ENCODE data around the gene GAS7.
"Not testable (repeated sequence)": the region's sequence is repeated elsewhere in the genome, so short reads cannot be mapped to it uniquely, and the experiment has no call there.

GAS7 gene

GRCh38 chr17:10031127-10031526 is 167.3 kb downstream of the GAS7 start:
- no peak for DNase-seq (ENCODE audit: low read depth in 2 of 2, low spot score in 1 of 2)

GRCh38 chr17:10029129-10029528 is 169.3 kb downstream of the GAS7 start:
- no peak for DNase-seq (ENCODE audit: low read depth in 2 of 2, low spot score in 1 of 2)

GRCh38 chr17:10025976-10026901 is 172.2 kb downstream of the GAS7 start:
- DNase-seq (ENCODE audit: low read depth in 2 of 2, low spot score in 1 of 2): no peak

GRCh38 chr17:10025224-10025623 is 173.2 kb downstream of the GAS7 start:
- DNase-seq (ENCODE audit: low read depth in 2 of 2, low spot score in 1 of 2): no peak

- DNase-seq (ENCODE audit: low read depth in 2 of 2, low spot score in 1 of 2): no peak
Observed at GRCh38 chr17:10022416-10022815, 176.0 kb downstream of the GAS7 start.

- DNase-seq (ENCODE audit: low read depth in 2 of 2, low spot score in 1 of 2): no peak
Observed at GRCh38 chr17:10021272-10021984, 177.0 kb downstream of the GAS7 start.

- DNase-seq (ENCODE audit: low read depth in 2 of 2, low spot score in 1 of 2): no peak
Observed at GRCh38 chr17:10019941-10020451, 178.4 kb downstream of the GAS7 start.

- DNase-seq (ENCODE audit: low read depth in 2 of 2, low spot score in 1 of 2): no peak
Observed at GRCh38 chr17:10018461-10018891, 179.9 kb downstream of the GAS7 start.

- DNase-seq (ENCODE audit: low read depth in 2 of 2, low spot score in 1 of 2): not testable (repeated sequence)
Observed at GRCh38 chr17:10016958-10017570, 181.3 kb downstream of the GAS7 start.

GRCh38 chr17:10013365-10014112 is 184.9 kb downstream of the GAS7 start:
- DNase-seq (ENCODE audit: low read depth in 2 of 2, low spot score in 1 of 2): no peak

- no peak for DNase-seq (ENCODE audit: low read depth in 2 of 2, low spot score in 1 of 2)
Observed at GRCh38 chr17:10010752-10011151, 187.7 kb downstream of the GAS7 start.

GRCh38 chr17:10003705-10004104 is 194.7 kb downstream of the GAS7 start:
- DNase-seq (ENCODE audit: low read depth in 2 of 2, low spot score in 1 of 2): no peak

GRCh38 chr17:10002567-10003360 is 195.6 kb downstream of the GAS7 start:
- DNase-seq (ENCODE audit: low read depth in 2 of 2, low spot score in 1 of 2): not testable (repeated sequence)

GRCh38 chr17:10001306-10001873 is 197.0 kb downstream of the GAS7 start:
- DNase-seq (ENCODE audit: low read depth in 2 of 2, low spot score in 1 of 2): no peak

GRCh38 chr17:9999919-10000695 is 198.3 kb downstream of the GAS7 start:
- no peak for DNase-seq (ENCODE audit: low read depth in 2 of 2, low spot score in 1 of 2)

- no peak for DNase-seq (ENCODE audit: low read depth in 2 of 2, low spot score in 1 of 2)
Observed at GRCh38 chr17:9998060-9998459, 200.3 kb downstream of the GAS7 start.

GRCh38 chr17:9994761-9995160 is 203.6 kb downstream of the GAS7 start:
- no peak for DNase-seq (ENCODE audit: low read depth in 2 of 2, low spot score in 1 of 2)

- no peak for DNase-seq (ENCODE audit: low read depth in 2 of 2, low spot score in 1 of 2)
Observed at GRCh38 chr17:9991796-9992195, 206.6 kb downstream of the GAS7 start.

- no peak for DNase-seq (ENCODE audit: low read depth in 2 of 2, low spot score in 1 of 2)
Observed at GRCh38 chr17:9991351-9991750, 207.1 kb downstream of the GAS7 start.

All from stimulated activated CD8-positive, alpha-beta memory T cell treated with anti-CD3 and anti-CD28 coated beads, Interleukin-4, amount 100 ng/mL, for 1 hour (primary cell).